ENCODE measurements around the gene ASPA.

GRCh38 chr17:3502466-3502865, 26.7 kb downstream of the ASPA start:
- TF ChIP-seq EZH2phosphoT487 (IDR thresholded peaks at IDR 0.05; ENCODE audit: borderline replicate concordance, low read depth), result no peak
- no peak for TF ChIP-seq MAX (IDR thresholded peaks at IDR 0.05; ENCODE audit: low read depth)
- TF ChIP-seq POLR2AphosphoS5 (IDR thresholded peaks at IDR 0.05; ENCODE audit: low read depth, low read length), result no peak
- no peak for TF ChIP-seq TEAD4 (IDR thresholded peaks at IDR 0.05; ENCODE audit: borderline replicate concordance, insufficient read depth)
- no peak for TF ChIP-seq RCOR1 (IDR thresholded peaks at IDR 0.05; ENCODE audit: low read length)
- TF ChIP-seq FOXJ3 (CRISPR knock-in tag; IDR thresholded peaks at IDR 0.05), result no peak
- TF ChIP-seq, protein P1, sequence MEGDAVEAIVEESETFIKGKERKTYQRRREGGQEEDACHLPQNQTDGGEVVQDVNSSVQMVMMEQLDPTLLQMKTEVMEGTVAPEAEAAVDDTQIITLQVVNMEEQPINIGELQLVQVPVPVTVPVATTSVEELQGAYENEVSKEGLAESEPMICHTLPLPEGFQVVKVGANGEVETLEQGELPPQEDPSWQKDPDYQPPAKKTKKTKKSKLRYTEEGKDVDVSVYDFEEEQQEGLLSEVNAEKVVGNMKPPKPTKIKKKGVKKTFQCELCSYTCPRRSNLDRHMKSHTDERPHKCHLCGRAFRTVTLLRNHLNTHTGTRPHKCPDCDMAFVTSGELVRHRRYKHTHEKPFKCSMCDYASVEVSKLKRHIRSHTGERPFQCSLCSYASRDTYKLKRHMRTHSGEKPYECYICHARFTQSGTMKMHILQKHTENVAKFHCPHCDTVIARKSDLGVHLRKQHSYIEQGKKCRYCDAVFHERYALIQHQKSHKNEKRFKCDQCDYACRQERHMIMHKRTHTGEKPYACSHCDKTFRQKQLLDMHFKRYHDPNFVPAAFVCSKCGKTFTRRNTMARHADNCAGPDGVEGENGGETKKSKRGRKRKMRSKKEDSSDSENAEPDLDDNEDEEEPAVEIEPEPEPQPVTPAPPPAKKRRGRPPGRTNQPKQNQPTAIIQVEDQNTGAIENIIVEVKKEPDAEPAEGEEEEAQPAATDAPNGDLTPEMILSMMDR (IDR thresholded peaks at IDR 0.05), result no peak
- TF ChIP-seq NRF1 (IDR thresholded peaks at IDR 0.05; ENCODE audit: low read depth, low read length), result no peak
- no peak for TF ChIP-seq USF2 (IDR thresholded peaks at IDR 0.05; ENCODE audit: borderline replicate concordance, low read depth, low read length)
- no peak for TF ChIP-seq RAD21 (IDR thresholded peaks at IDR 0.05; ENCODE audit: low read length)
- no peak for TF ChIP-seq GATA2 (CRISPR knock-in tag; IDR thresholded peaks at IDR 0.05)
- no peak for TF ChIP-seq EP300 (IDR thresholded peaks at IDR 0.05; ENCODE audit: borderline replicate concordance in 1 of 2, low read depth in 1 of 2, low read length in 1 of 2)
- no peak for TF ChIP-seq JUND (IDR thresholded peaks at IDR 0.05)

All from SK-N-SH (cell line).